HEK293 (cell line): ENCODE data around the gene OXNAD1.

Source experiments
- CTCF ChIP-seq: fragments of 450-650 bp; formaldehyde crosslinking; IDR thresholded peaks from 2 replicates; pipeline ENCODE4 v1.5.1; 2016; ENCODE audit warnings: missing biosample characterization, missing genetic modification characterization
- GFI1B ChIP-seq: fragments of 450-650 bp; formaldehyde crosslinking; IDR thresholded peaks from 2 replicates; pipeline ENCODE4 v1.5.1; 2016; ENCODE audit warnings: missing biosample characterization, missing genetic modification characterization
- MEIS1 ChIP-seq: sonication (generic); formaldehyde crosslinking; IDR thresholded peaks from 2 replicates; pipeline ENCODE4 v1.8.1; 2022; ENCODE audit warnings: missing genetic modification reagents, mild to moderate bottlenecking, borderline replicate concordance
- PATZ1 ChIP-seq: fragments of 450-650 bp; formaldehyde crosslinking; IDR thresholded peaks from 2 replicates; pipeline ENCODE4 v1.5.1; 2016; ENCODE audit warnings: missing biosample characterization, missing genetic modification characterization
- SCRT1 ChIP-seq: fragments of 450-650 bp; formaldehyde crosslinking; IDR thresholded peaks from 2 replicates; pipeline ENCODE4 v1.5.1; 2016; ENCODE audit warnings: missing biosample characterization, missing genetic modification characterization, borderline replicate concordance
- ZNF121 ChIP-seq: fragments of 450-650 bp; formaldehyde crosslinking; IDR thresholded peaks from 2 replicates; pipeline ENCODE4 v1.5.1; 2016; ENCODE audit warnings: missing biosample characterization, missing genetic modification characterization
- ZNF19 ChIP-seq: fragments of 450-650 bp; formaldehyde crosslinking; IDR thresholded peaks from 2 replicates; pipeline ENCODE4; 2016; ENCODE audit warnings: missing biosample characterization, missing genetic modification characterization, low read depth
- ZNF350 ChIP-seq: fragments of 450-650 bp; formaldehyde crosslinking; IDR thresholded peaks from 2 replicates; pipeline ENCODE4 v1.5.0; 2017; ENCODE audit warnings: missing biosample characterization, mild to moderate bottlenecking, missing genetic modification characterization
- ZNF658 ChIP-seq: fragments of 450-650 bp; formaldehyde crosslinking; IDR thresholded peaks from 2 replicates; pipeline ENCODE4; 2016; ENCODE audit warnings: missing biosample characterization, missing genetic modification characterization

GRCh38 chr3:16304061-16305010 is 39.3 kb downstream of the OXNAD1 start:
- TF ChIP-seq CTCF, result no peak
- no peak for TF ChIP-seq ZNF658 (tag by site-specific recombination)
- no peak for TF ChIP-seq SCRT1 (tag by site-specific recombination)
- TF ChIP-seq ZNF121 (tag by site-specific recombination), result no peak
- TF ChIP-seq ZNF19 (tag by site-specific recombination), result no peak
- TF ChIP-seq MEIS1 (CRISPR knock-in tag), result no peak
- no peak for TF ChIP-seq ZNF350 (tag by site-specific recombination)
- TF ChIP-seq PATZ1 (tag by site-specific recombination), result no peak
- no peak for TF ChIP-seq GFI1B (tag by site-specific recombination)
